ENCODE results near the gene SYNE4. TPM values are rescaled to one million over a fixed set of nuclear protein-coding genes. Genes with fewer than 3 reads are reported as not detected.

The SYNE4 gene
- 32.8 and 33.2 TPM in 2 replicates for total RNA-seq
- long read RNA-seq, transcript SYNE4-201 (8 exons, 1,365 nt): major isoform, 5 of 16 reads
- long read RNA-seq, partial matches to known transcripts: 4 of 16 reads
- long read RNA-seq, other reads (novel, unspliced or antisense): 6 of 16 reads

- Mint-ChIP-seq H3K4me3 (ENCODE audit: low read depth) (peak within 1 kb of the TSS; percentile 95), H3K36me3 (ENCODE audit: insufficient read depth) (peaks cover 8% of the 10 kb centered on the region)
- DNase-seq (ENCODE audit: low spot score, unreplicated experiment): peak; percentile 47
These were observed at the start of gene SYNE4 for GRCh38 chr19:36008336-36008978. TSS of gene SYNE4 (minus strand) at chr19:36008813. CDS start at chr19:36008681, 132 bp downstream.

GRCh38 chr19:36054733-36055686 is 46.4 kb upstream of the SYNE4 start, which contains the start of gene WDR62:
TSS of gene WDR62 (plus strand) at chr19:36054897. CDS start at chr19:36054972, 75 bp downstream.
- Mint-ChIP-seq H3K4me3 (ENCODE audit: low read depth) (peak within 1 kb of the TSS; percentile 97), H3K27me3 (no peaks in the 10 kb centered on the region), H3K9me3 (ENCODE audit: low read depth) (no peaks in the 10 kb centered on the region), H3K27ac (peak within 1 kb of the TSS; percentile 100), H3K36me3 (ENCODE audit: insufficient read depth) (no peaks in the 10 kb centered on the region), H3K4me1 (ENCODE audit: low read depth) (peaks cover 24% of the 10 kb centered on the region)
- peak; percentile 92 for DNase-seq (ENCODE audit: low spot score, unreplicated experiment)
- peak; percentile 0 for TF ChIP-seq CTCF (IDR thresholded peaks at IDR 0.05; ENCODE audit: unreplicated experiment)

More at GRCh38 chr19:36008336-36008978, at the start of gene SYNE4:
- TF ChIP-seq CTCF (IDR thresholded peaks at IDR 0.05; ENCODE audit: unreplicated experiment): no peak
- no peaks in the 10 kb centered on the region for H3K9me3 Mint-ChIP-seq (ENCODE audit: low read depth)
- H3K4me1 Mint-ChIP-seq (ENCODE audit: low read depth): peaks cover 20% of the 10 kb centered on the region
- peak within 1 kb of the TSS; percentile 94 for H3K27ac Mint-ChIP-seq
- H3K27me3 Mint-ChIP-seq: no peaks in the 10 kb centered on the region

GRCh38 chr19:36054119-36054732 is 45.6 kb upstream of the SYNE4 start, which contains the start of gene THAP8:
TSS of gene THAP8 (minus strand) at chr19:36054285. CDS start at chr19:36054217, 68 bp downstream.
- Mint-ChIP-seq H3K4me1 (ENCODE audit: low read depth) (peaks cover 23% of the 10 kb centered on the region), H3K27me3 (no peaks in the 10 kb centered on the region), H3K9me3 (ENCODE audit: low read depth) (no peaks in the 10 kb centered on the region), H3K4me3 (ENCODE audit: low read depth) (peak within 1 kb of the TSS; percentile 97), H3K27ac (peak within 1 kb of the TSS; percentile 100), H3K36me3 (ENCODE audit: insufficient read depth) (no peaks in the 10 kb centered on the region)
- peak; percentile 97 for DNase-seq (ENCODE audit: low spot score, unreplicated experiment)
- TF ChIP-seq CTCF (IDR thresholded peaks at IDR 0.05; ENCODE audit: unreplicated experiment): peak; percentile 52

GRCh38 chr19:36051637-36052036 is 43.0 kb upstream of the SYNE4 start:
- no peak for TF ChIP-seq CTCF (IDR thresholded peaks at IDR 0.05; ENCODE audit: unreplicated experiment)
- no peak for DNase-seq (ENCODE audit: low spot score, unreplicated experiment)
- H3K27ac Mint-ChIP-seq: no peak overlapping the region
- peak overlapping the region; percentile 9 for H3K4me3 Mint-ChIP-seq (ENCODE audit: low read depth)
- H3K36me3 Mint-ChIP-seq (ENCODE audit: insufficient read depth): no peaks in the 10 kb centered on the region
- H3K27me3 Mint-ChIP-seq: no peaks in the 10 kb centered on the region
- peaks cover 16% of the 10 kb centered on the region for H3K4me1 Mint-ChIP-seq (ENCODE audit: low read depth)
- H3K9me3 Mint-ChIP-seq (ENCODE audit: low read depth): no peaks in the 10 kb centered on the region
